IMR-90 (cell line): ENCODE results near the gene SERPINB8. TPM values are rescaled to one million over a fixed set of nuclear protein-coding genes. Genes with fewer than 3 reads are reported as not detected.
"Not testable (repeated sequence)": the region's sequence is repeated elsewhere in the genome, so short reads cannot be mapped to it uniquely, and the experiment has no call there.

Experiments
- ATAC-seq: fragments of 200-7000 bp; cut with Tn5 transposase; 2 replicates; pipeline ENCODE4 v1.9.1; 2020; ENCODE audit warnings: low read depth, mild to moderate bottlenecking, moderate library complexity
- BruUV-seq: library from RNA; stranded (reverse); fragments of 400-500 nt; replicated peaks from 2 replicates; lab custom pipeline; 2021; lab: Mats Ljungman, UMichigan
- CTCF ChIA-PET: fragments of 300-600 bp; formaldehyde crosslinking; extraction: SDS; loops from one replicate; lab custom pipeline; 2021; ENCODE audit warnings: antibody characterized with exemption; lab: Yijun Ruan, JAX
- POLR2A ChIA-PET: fragments of 300-600 bp; sonication (Branson Sonifier 250); formaldehyde crosslinking; loops from one replicate; lab custom pipeline; 2022; ENCODE audit warnings: antibody characterized with exemption; ENCODE audit not compliant: unreplicated experiment; lab: Charles Lee
- DNase-seq: peaks from one replicate; pipeline ENCODE4 v3.0.0; 2013
- H2AFZ ChIP-seq: replicated peaks from 2 replicates; pipeline ENCODE3; 2013; ENCODE audit warnings: low read length, mild to moderate bottlenecking; ENCODE audit not compliant: poor library complexity
- H2AK5ac ChIP-seq: 2 replicates; pipeline ENCODE4 v1.6.1; 2013; ENCODE audit warnings: low read depth, low read length, inconsistent platforms
- H2AK9ac ChIP-seq: replicated peaks from 2 replicates; pipeline ENCODE3; 2013; ENCODE audit warnings: mild to moderate bottlenecking, low read depth, low read length, moderate library complexity; ENCODE audit not compliant: poor library complexity
- H2BK120ac ChIP-seq: 2 replicates; pipeline ENCODE4 v1.6.1; 2013; ENCODE audit warnings: low read depth, low read length, inconsistent platforms
- H2BK15ac ChIP-seq: 3 replicates; pipeline ENCODE4 v1.6.1; 2013; ENCODE audit warnings: low read depth, low read length, inconsistent platforms
- H2BK20ac ChIP-seq: 2 replicates; pipeline ENCODE4 v1.6.1; 2013; ENCODE audit warnings: low read depth, mild to moderate bottlenecking, inconsistent platforms, low read length, moderate library complexity
- H2BK5ac ChIP-seq: 2 replicates; pipeline ENCODE4 v1.6.1; 2013; ENCODE audit warnings: mild to moderate bottlenecking, low read depth, low read length, inconsistent platforms; ENCODE audit not compliant: poor library complexity, severe bottlenecking
- H3K14ac ChIP-seq: replicated peaks from 2 replicates; pipeline ENCODE4 v1.6.1; 2013; ENCODE audit warnings: low read depth, low read length, inconsistent platforms
- H3K18ac ChIP-seq: 2 replicates; pipeline ENCODE4 v1.6.1; 2013; ENCODE audit warnings: low read depth, low read length, control low read depth
- H3K23ac ChIP-seq: 2 replicates; pipeline ENCODE4 v1.6.1; 2013; ENCODE audit warnings: low read depth, low read length, inconsistent platforms
- H3K27ac ChIP-seq: 2 replicates; pipeline ENCODE4 v1.5.1; 2013; ENCODE audit warnings: mild to moderate bottlenecking, control low read depth, low read length; ENCODE audit not compliant: insufficient read depth
- H3K27me3 ChIP-seq: 2 replicates; pipeline ENCODE4 v1.6.1; 2013; ENCODE audit warnings: low read length; ENCODE audit not compliant: control insufficient read depth, insufficient read depth
- H3K36me3 ChIP-seq: 2 replicates; pipeline ENCODE4 v1.6.1; 2013; ENCODE audit warnings: low read length, mixed read lengths; ENCODE audit not compliant: control insufficient read depth, insufficient read depth
- H3K4ac ChIP-seq: 2 replicates; pipeline ENCODE4 v1.6.1; 2013; ENCODE audit warnings: low read depth, low read length, inconsistent platforms
- H3K4me1 ChIP-seq: 2 replicates; pipeline ENCODE4 v1.6.1; 2013; ENCODE audit warnings: low read length, mixed read lengths; ENCODE audit not compliant: control insufficient read depth, insufficient read depth
- H3K4me2 ChIP-seq: 2 replicates; pipeline ENCODE4 v1.6.1; 2013; ENCODE audit warnings: low read depth, mild to moderate bottlenecking, control low read depth, low read length, moderate library complexity
- H3K4me3 ChIP-seq: 2 replicates; pipeline ENCODE4 v1.5.1; 2013; ENCODE audit warnings: low read depth, mild to moderate bottlenecking, control low read depth, low read length, moderate library complexity; ENCODE audit not compliant: insufficient read depth
- H3K56ac ChIP-seq: 2 replicates; pipeline ENCODE4 v1.6.1; 2013; ENCODE audit warnings: low read length, inconsistent platforms; ENCODE audit not compliant: insufficient read depth; ENCODE audit errors: extremely low read depth
- H3K79me1 ChIP-seq, 2 experiments: 2 replicates each; pipeline ENCODE4 v1.6.1; 2013; ENCODE audit warnings: low read length in 2 of 2, inconsistent platforms in 1 of 2, low read depth in 1 of 2
- H3K9ac ChIP-seq: 2 replicates; pipeline ENCODE4 v1.6.1; 2013; ENCODE audit warnings: low read depth, low read length, control low read depth
- H3K9me1 ChIP-seq: 2 replicates; pipeline ENCODE4 v1.6.1; 2013; ENCODE audit warnings: low read length, inconsistent platforms; ENCODE audit not compliant: insufficient read depth
- H3K9me3 ChIP-seq: 2 replicates; pipeline ENCODE4 v1.6.1; 2013; ENCODE audit warnings: low read length; ENCODE audit not compliant: control insufficient read depth, insufficient read depth
- H4K20me1 ChIP-seq: 2 replicates; pipeline ENCODE4 v1.6.1; 2013; ENCODE audit warnings: low read length, inconsistent platforms; ENCODE audit not compliant: insufficient read depth
- H4K5ac ChIP-seq: 2 replicates; pipeline ENCODE4 v1.6.1; 2013; ENCODE audit warnings: mild to moderate bottlenecking, low read depth, low read length, control low read depth
- H4K8ac ChIP-seq, 2 experiments: 2 replicates each; pipeline ENCODE4 v1.6.1; 2013; ENCODE audit warnings: low read depth in 2 of 2, low read length in 2 of 2, control low read depth in 1 of 2, inconsistent platforms in 1 of 2
- H4K91ac ChIP-seq: 2 replicates; pipeline ENCODE4 v1.6.1; 2013; ENCODE audit warnings: low read depth, low read length, inconsistent platforms; ENCODE audit not compliant: insufficient read depth
- dilution Hi-C: fragments of 300-500 bp; cut with HindIII; formaldehyde crosslinking; loops from one replicate; pipeline ENCODE4 v1.14.3; 2018; ENCODE audit warnings: low sequenced_read_pairs; ENCODE audit not compliant: unreplicated experiment
- in situ Hi-C: fragments of 300-500 bp; cut with MboI; formaldehyde crosslinking; loops from 3 replicates; pipeline ENCODE4 v1.14.3; 2019; ENCODE audit warnings: low sequenced_read_pairs, inconsistent platforms, mixed read lengths
- intact Hi-C: fragments of 100-400 bp; cut with micrococcal nuclease; formaldehyde crosslinking; loops from 2 replicates; pipeline ENCODE4 v1.10.0; 2022
- polyA plus RNA-seq, 3 experiments: library from polyadenylated mRNA; depleted of rRNA; stranded (reverse); fragments of >200 nt; gene quantifications; 2 replicates each; pipeline ENCODE4 v1.2.3, GENCODE V29; 2012; ENCODE audit warnings: low replicate concordance in 1 of 3
- total RNA-seq: library from RNA; depleted of rRNA; stranded (reverse); fragments of >200 nt; gene quantifications from 2 replicates; pipeline ENCODE4 v1.2.3, GENCODE V29; 2012

SERPINB8 gene
- total and polyA plus RNA-seq, 2 of the 4 experiments (the other 2 are of a cell fraction) = 14.3 to 16.7 TPM

DNA sequence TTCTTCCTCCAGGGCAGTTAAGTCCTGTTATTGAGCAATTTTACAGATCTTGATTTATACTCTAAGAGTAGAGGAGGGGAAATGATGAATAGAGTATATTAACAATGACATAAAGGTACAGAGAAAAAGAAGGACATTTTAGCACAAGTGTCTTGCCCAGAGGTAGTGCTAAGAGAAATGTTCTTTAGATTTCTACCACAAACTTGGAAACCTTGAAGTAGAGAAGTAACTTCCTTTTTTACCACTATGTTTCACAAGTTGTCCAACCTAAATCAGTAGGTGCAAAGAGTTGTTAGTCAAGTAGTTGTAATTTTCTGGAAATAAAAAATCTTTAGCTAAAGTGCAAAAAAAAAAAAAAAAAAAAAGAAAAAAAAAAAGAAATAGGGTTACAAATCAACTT lies 40.5 kb upstream of the SERPINB8 start:
- H3K27me3 ChIP-seq, intact Hi-C loops, H2AK5ac ChIP-seq, H3K4me1 ChIP-seq, H4K8ac ChIP-seq, H3K79me1 ChIP-seq, in situ Hi-C loops, DNase-seq, CTCF ChIA-PET, H3K23ac ChIP-seq, H3K9me3 ChIP-seq, H4K91ac ChIP-seq, H2BK5ac ChIP-seq, POLR2A ChIA-PET, H2AFZ ChIP-seq, H3K4ac ChIP-seq, dilution Hi-C loops, H3K9me1 ChIP-seq, H2AK9ac ChIP-seq, H3K36me3 ChIP-seq, H4K20me1 ChIP-seq, ATAC-seq, H2BK20ac ChIP-seq, H3K4me2 ChIP-seq, H3K27ac ChIP-seq, H3K4me3 ChIP-seq, BruUV-seq, H3K18ac ChIP-seq, H2BK15ac ChIP-seq, H3K14ac ChIP-seq, H3K56ac ChIP-seq, H3K9ac ChIP-seq, H4K5ac ChIP-seq, H2BK120ac ChIP-seq: not testable (repeated sequence)
